ENCODE measurements around the gene CLTC. TPM values are rescaled to one million over a fixed set of nuclear protein-coding genes. Genes with fewer than 3 reads are reported as not detected.

Gene CLTC
- total and polyA plus RNA-seq, 10 donors = 47.8 to 289 (median 236) TPM

DNA sequence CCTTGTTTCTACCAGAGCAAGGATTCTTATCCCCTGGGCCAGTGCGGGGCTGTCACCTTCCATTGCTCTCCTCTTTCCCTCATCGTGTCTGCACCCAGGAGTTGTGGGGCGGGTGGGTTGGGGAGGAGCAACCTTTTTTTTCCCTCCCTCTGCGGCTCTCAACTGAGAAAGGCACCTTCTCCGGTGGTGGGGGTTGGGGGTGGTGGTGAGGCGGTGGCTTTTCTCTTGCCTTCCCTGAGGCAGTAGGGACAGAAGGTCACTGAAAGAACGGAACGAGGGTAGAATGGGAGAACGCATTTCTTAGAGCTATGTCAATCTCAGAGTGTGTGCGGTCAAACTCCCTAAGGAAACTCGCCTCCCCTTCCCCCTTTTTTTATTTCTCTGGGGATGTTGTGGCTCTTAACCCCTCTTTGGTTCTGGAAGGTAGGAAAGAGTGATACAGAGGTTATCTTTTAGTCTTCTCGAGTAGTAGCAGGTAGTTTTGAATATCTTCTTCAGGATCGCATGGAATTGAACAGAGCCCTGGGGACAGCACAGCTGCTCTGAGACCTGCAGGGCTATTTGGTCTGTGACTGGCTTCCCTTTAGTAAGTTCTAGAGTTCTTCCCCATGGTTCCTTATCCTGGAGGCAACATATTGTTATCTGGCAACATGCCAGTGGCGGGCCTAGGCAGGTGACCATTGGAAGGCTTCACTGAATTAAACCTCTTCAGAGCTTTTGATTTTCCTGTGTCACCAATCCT is 994 bp downstream of the CLTC start:
- Histone ChIP-seq H3K4me3 (peak overlapping the region; percentile 59 to 95 (median 86)), H3K27me3 (replicated peaks in 1 of 7) (no peaks in the 10 kb centered on the region), H3K9me3 (no peaks in the 10 kb centered on the region), H3K4me1 (peaks cover 49 to 69% (median 59%) of the 10 kb centered on the region in 6 donors), H3K36me3 (no peaks in the 10 kb centered on the region), H3K27ac (peak overlapping the region; percentile 94 to 100 (median 98))
- 2 to 4% (median 3%) methylated on average over 14 of the region's 14 CpGs for WGBS, 5 donors
- TF ChIP-seq, protein P1, sequence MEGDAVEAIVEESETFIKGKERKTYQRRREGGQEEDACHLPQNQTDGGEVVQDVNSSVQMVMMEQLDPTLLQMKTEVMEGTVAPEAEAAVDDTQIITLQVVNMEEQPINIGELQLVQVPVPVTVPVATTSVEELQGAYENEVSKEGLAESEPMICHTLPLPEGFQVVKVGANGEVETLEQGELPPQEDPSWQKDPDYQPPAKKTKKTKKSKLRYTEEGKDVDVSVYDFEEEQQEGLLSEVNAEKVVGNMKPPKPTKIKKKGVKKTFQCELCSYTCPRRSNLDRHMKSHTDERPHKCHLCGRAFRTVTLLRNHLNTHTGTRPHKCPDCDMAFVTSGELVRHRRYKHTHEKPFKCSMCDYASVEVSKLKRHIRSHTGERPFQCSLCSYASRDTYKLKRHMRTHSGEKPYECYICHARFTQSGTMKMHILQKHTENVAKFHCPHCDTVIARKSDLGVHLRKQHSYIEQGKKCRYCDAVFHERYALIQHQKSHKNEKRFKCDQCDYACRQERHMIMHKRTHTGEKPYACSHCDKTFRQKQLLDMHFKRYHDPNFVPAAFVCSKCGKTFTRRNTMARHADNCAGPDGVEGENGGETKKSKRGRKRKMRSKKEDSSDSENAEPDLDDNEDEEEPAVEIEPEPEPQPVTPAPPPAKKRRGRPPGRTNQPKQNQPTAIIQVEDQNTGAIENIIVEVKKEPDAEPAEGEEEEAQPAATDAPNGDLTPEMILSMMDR (IDR thresholded peaks at IDR 0.05 in 8 of 11, conservative IDR thresholded peaks at IDR 0.05 in 3 of 11) = no peak
- TF ChIP-seq POLR2AphosphoS5 (IDR thresholded peaks at IDR 0.05) = peak in 1 of 3 donors; percentile 23
- no peak for DNase-seq
- intact Hi-C loops (cut with DNase I; ENCODE audit: low total_unique reads) = no loop called here

DNA sequence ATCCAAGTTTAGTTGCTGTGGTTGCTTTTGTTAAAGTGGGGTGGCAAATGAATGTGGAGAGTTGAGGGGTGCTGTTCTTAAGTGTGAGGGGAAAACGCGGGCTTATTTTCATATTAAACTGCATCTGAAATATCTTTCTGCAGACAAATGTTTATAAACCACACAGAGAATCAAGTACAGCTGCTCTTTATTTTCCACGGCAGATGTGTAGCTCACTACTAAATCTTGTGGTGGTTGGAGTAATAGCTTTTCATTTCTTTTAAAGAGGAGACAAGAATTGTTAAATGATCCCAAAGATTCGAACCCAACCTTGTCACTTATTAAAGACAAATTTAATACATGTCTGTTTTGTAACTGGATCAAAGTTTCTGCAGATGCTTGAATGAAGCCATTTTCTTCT is 2.1 kb downstream of the CLTC start:
- Histone ChIP-seq H3K27ac (peak overlapping the region in 6 of 8 donors; percentile 9 to 99 (median 98)), H3K36me3 (no peaks in the 10 kb centered on the region), H3K4me3 (peak overlapping the region in 7 of 8 donors; percentile 73 to 95 (median 87)), H3K27me3 (replicated peaks in 1 of 7) (no peaks in the 10 kb centered on the region), H3K9me3 (no peaks in the 10 kb centered on the region), H3K4me1 (peaks cover 52 to 80% (median 70%) of the 10 kb centered on the region in 6 donors)
- WGBS, 5 donors = 29 to 64% (median 45%) methylated on average over 4 of the region's 4 CpGs
- intact Hi-C loops (cut with DNase I; ENCODE audit: low total_unique reads) = no loop called here
- TF ChIP-seq POLR2A (IDR thresholded peaks at IDR 0.05) (no peak), POLR2AphosphoS5 (IDR thresholded peaks at IDR 0.05) (no peak)
- TF ChIP-seq, protein P1 (IDR thresholded peaks at IDR 0.05 in 8 of 11, conservative IDR thresholded peaks at IDR 0.05 in 3 of 11) = no peak
- no peak for DNase-seq

DNA sequence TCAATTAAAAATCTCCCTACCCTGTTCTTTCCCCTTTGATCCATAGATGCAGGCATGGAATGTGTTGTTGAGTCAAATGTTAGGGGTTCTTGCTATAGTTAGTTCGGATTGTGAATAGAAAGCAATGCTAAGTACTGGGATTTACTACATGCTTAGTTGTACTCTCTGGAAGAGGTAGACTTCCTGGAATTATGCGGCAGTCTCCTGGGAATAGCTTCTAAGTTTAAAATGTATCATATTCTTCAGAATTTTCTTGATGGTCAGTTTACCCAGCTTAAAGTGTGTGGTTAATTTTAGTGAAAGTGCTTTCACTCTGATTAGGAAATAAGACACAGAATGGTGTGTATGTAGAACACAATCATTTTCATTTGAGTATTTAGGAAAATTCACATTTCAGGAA is 3.5 kb downstream of the CLTC start:
- H3K27ac ChIP-seq = peak overlapping the region in 7 of 8 donors; percentile 9 to 99 (median 97)
- TF ChIP-seq POLR2AphosphoS5 (IDR thresholded peaks at IDR 0.05) = no peak
- TF ChIP-seq, protein P1 (IDR thresholded peaks at IDR 0.05 in 8 of 11, conservative IDR thresholded peaks at IDR 0.05 in 3 of 11) = no peak
- no peak for TF ChIP-seq POLR2A (IDR thresholded peaks at IDR 0.05)

DNA sequence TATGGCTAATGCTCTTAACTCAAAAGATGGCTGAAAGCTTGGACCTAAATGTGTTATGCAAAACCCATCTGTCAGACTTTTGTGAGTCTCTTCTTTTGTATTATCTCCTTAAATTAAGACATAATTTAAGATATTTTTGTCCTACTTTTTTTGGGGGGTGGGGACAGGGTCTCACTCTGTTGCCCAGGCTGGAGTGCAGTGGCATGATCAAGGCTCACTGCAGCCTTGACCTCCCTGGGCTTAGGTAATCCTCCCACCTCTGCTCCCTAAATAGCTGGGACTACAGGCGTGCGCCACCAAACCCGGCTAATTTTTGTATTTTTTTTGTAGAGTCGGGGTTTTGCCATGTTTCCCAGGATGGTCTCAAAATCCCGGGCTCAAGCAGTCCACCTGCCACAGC is 7.1 kb downstream of the CLTC start:
- Histone ChIP-seq H3K36me3 (peaks cover 0 to 14% (median 0%) of the 10 kb centered on the region in 6 donors), H3K27ac (peak overlapping the region in 5 of 8 donors; percentile 11 to 74 (median 65)), H3K4me1 (peaks cover 52 to 100% (median 95%) of the 10 kb centered on the region in 6 donors), H3K4me3 (no peak overlapping the region), H3K27me3 (replicated peaks in 1 of 7) (no peaks in the 10 kb centered on the region), H3K9me3 (no peaks in the 10 kb centered on the region)
- DNase-seq = no peak
- TF ChIP-seq, protein P1 (IDR thresholded peaks at IDR 0.05 in 8 of 11, conservative IDR thresholded peaks at IDR 0.05 in 3 of 11) = no peak
- TF ChIP-seq POLR2A (IDR thresholded peaks at IDR 0.05) (no peak), POLR2AphosphoS5 (IDR thresholded peaks at IDR 0.05) (no peak)
- intact Hi-C loops (cut with DNase I; ENCODE audit: low total_unique reads) = no loop called here
- 80 to 96% (median 85%) methylated on average over 5 of the region's 5 CpGs for WGBS, 5 donors

More for the DNA sequence above, 3.5 kb downstream of the CLTC start:
- Histone ChIP-seq H3K27me3 (replicated peaks in 1 of 7) (no peaks in the 10 kb centered on the region), H3K36me3 (no peaks in the 10 kb centered on the region), H3K4me3 (peak overlapping the region in 2 of 8 donors; percentile 86 to 90), H3K4me1 (peaks cover 57 to 83% (median 78%) of the 10 kb centered on the region in 6 donors), H3K9me3 (no peaks in the 10 kb centered on the region)
- intact Hi-C loops (cut with DNase I; ENCODE audit: low total_unique reads) = no loop called here
- 61 to 77% (median 68%) methylated on average over 2 of the region's 2 CpGs for WGBS, 5 donors
- DNase-seq = no peak

Data from spleen (tissue), 11 donors.